Raji (cell line): ENCODE measurements around the gene DGKZ.

Experiments used
- POLR2A ChIP-seq: IDR thresholded peaks from 2 replicates; pipeline ENCODE4 v1.6.1; 2011; ENCODE audit warnings: low read depth, low read length, control low read depth; ENCODE audit not compliant: insufficient read depth

DGKZ gene

DNA sequence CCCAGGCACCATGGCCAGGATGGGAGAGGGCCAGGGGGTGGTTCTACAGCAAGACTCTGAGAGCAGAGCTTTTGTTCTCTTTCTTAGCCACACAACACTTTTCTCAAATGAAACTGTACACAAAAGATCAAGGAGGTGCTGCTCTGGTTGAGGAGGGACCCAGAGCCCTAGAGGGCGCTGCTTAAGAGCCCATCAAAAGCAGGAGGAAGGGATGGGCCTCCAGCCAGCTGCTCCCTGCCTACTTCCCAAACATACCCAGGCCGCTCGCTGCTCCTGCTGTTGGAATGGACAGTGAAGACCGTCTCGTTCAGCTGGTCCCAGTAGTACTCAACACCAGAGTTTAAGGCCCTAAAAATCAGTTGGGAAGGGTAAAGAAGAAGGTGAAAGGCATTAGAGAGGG is 62.8 kb downstream of the DGKZ start:
- no peak for TF ChIP-seq POLR2A

DNA sequence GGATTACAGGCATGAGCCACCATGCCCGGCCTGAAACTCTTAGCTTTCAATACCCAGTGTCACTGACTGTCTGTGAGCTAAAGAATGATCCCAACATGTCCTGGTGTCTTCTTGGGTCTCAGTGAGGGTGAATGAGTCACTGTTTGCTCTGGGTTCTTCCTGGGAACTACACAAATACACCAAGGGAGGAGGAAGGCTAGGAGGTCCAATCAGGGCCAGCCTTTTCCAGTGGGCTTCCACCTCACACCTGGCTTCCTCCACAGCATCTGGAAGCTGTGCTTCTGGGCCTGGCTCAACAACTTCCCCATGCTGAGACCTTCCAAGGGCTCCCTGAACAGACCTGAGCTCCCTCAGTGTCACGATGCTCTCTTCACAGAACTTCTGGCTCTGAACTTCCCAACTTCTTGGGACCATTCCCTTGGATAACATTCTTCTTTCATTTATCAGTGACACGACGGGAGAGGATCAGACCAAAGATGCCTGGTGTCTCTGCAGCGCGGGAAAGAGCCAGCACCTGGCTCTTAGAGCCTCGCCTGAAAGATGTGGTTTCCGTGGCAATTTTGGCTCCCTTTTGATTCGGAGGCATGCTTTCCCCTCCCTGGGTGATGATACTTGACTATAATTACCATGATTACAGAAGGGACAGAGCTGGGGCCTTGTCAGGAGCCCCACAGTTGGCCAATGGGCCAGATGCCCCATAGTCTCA is 66.7 kb downstream of the DGKZ start:
- TF ChIP-seq POLR2A = no peak

DNA sequence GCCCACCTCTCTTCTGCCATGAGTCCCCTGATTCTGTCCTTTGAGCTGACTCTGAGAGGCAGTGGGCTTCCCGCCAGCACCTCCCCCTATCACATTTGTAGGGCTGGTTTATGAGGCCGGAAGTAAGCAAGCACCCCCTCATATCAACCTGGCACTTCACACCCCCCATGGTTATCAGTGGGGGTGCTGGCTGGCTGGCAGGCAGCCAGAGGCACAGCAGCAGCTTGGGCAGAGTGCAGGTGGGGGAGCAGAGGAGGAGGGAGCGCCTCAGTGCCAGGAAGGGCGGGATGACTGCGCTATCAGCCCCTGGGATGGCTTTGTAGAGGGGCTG is 67.2 kb downstream of the DGKZ start:
- TF ChIP-seq POLR2A = no peak

DNA sequence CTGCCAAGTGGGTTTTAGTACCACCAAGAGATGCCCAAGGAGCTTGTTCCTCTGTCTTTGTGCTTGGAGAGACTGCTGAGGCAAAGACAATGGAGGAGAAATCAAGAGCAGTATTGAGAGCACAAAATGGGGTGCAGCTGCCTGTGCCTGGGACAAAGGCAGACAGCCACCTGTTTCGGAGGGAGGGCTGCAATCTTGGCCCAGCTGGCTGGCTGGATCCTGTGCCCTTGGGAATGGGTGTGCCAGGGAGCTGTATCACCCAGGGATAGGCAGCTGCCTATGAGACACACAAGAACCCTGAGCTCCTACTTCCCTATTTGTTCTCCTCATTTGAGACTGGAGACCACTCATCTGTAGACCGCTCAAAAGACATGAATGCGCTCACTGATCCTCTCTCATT is 67.6 kb downstream of the DGKZ start:
- TF ChIP-seq POLR2A = no peak

DNA sequence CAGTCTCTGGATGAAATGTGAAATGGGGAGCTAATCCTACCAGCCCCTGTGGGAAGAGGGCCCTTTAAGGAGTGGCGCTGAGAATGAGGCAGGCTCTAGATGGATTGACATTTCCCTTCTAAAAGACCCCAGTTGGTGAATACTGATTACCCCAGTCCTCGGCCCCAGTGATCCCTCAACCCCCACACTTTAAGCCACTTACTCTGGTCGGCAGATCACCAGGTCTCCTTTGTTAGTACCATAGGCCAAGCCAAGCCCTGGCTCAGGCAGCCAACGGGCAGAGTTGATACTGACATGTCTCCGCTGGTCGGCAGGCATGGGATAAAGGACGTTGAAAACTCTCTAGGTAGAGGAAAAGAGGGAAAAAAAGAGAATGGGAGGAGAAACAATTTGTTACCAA is 70.4 kb downstream of the DGKZ start:
- TF ChIP-seq POLR2A = no peak

DNA sequence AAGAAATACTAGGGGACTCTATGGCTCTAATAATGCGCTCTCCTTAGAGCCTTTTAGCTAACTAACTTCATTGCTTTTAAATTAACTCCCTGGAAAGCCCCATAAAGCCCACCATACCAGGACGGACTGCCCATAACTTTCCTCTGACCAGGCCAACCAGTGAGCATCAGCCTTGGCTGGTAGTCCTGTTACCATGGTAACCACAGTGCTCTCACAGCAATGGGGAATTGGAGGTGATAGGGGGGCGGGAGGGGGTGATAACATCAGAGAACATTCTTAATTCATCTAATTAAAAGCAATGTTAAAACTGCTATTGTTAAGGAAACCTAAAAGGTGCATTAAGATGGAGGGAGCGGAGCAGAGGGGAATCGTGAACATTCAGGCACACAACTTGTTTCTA is 71.5 kb downstream of the DGKZ start:
- TF ChIP-seq POLR2A = no peak

DNA sequence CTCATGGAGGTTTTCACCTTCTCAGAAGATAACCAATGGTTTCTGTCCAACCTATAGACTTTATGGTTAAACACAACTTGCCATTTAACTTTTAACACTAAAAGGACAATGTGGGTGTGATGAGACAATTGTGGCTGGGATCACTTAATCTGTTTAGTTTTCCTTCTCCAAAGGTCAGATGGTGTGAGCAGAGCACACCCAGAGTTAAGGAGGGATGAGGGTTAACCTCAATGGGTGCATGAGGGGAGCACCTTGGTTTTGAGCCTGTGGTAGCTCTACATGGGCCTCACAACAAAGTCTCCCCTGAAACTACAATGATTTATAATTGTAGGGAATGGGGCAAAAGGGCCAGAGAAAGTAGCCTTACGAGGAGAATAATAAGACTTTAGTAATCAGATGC is 73.2 kb downstream of the DGKZ start:
- no peak for TF ChIP-seq POLR2A

DNA sequence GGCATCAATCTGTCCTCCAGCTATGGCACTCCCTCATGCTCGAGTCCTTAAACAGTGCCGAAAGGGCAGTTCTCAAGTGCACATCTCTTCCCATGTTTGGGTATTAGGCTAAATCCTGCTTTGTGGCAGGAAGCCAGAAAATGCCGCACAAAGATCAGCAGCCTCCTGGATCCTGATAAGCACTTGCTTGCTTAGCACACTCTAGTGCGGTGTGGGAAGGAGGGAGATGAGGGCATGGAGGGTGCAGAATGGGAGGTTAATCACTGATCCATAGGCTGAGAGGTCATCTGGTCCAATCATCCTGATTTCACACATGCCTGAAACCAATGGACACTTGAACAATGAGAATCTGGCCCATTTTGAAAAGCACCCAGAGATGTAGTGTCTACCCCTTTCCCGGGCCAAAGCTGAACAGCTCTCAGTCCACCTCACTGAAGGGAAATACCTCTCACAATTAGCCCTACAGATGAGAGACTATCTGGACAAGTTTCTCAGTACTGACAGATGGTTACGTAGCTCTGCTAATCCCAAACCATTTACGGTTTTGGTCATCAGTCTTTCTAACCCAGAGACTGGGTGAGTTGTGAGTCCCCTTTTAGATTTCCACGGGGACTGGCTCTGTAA is 74.1 kb downstream of the DGKZ start:
- TF ChIP-seq POLR2A = no peak

DNA sequence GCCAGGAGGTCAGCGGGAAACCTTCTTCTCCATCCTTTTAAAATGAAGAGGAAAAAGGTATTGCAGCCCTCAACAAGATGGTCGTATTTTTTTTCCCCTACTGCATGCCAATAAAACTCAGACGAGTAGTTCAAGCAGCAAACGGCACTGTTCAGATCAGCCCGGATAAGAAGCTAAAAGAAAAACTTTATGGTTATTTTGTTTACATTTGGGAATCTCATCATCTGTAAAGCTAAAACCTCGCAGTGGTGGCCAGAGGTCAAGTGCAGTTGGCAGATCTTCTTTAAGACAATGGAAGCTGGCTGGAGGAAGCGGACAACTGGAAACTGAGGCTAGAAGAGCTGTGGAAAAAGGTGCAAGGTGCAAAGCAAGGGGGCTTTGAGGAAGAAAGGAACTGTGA is 75.3 kb downstream of the DGKZ start:
- TF ChIP-seq POLR2A = no peak

DNA sequence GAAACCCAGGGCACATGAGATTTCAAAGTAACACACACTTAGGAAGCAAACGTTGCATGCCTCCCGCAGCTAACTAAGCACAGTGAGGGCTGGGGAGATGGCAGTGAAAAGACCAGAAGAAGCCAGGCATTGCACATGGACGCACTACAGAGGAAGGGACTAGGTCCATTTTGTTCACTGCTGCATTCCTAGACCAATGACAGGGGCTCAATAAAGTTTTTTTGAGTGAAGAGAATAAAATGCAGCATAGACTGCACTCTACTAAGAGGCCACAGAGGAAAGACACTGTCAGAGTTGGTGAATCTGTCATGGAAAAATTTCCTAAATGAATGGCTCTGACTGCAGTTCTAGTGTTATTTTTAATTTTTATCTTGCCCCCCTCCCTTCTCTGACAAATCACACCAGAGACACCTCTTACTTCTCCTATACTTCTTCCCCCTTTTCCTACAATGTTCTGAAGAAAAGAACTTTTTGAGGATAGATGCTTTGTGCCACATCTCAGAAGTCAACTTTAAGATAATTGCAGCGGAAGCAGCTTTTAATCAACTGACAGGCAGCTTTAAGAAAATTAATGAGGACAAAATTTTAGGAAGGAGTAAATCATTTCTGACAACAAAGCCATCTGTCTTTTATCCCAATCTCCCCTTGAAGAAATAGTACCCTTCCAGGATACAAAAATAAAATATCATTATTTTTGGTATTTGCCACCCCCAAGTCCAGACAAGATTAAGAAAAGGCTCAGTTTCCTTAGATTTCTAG is 79.1 kb downstream of the DGKZ start:
- no peak for TF ChIP-seq POLR2A

DNA sequence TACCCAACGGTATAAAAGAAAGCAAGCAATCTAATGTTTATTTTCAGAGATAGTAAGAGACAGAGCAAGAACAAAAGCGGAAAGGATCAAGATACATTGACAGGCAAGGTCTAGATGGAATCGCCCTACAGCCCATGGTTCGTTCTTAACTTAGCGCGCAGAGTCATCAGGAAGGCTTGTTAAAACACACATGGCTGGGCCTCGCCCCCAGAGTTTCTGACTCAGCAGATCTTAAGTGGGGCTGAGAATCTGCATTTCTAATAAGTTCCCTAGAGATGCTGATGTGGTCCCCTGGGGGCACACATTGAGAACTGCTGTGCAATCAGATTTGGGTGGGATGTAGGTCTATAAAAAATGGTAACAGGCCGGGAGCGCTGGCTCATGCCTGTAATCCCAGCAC is 80.1 kb downstream of the DGKZ start:
- TF ChIP-seq POLR2A = no peak

DNA sequence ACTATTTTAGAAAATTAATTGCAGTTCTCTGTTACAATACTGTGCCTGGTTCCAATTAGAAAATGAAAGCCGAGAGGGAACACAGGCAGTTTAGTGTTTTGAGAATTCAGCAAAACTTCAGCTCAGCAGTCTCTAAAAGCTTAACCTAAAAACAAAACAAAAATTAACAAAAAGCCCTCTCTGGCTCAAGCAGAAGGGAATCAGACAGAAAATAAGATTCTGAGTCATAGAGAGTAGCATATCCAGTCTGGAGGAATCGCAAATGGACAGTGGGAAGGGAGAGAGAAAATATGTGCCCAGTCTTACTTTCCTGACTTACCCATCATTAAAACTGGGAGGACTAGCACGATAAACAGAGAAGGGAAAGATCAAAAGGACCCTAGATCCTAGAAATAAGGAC is 82.5 kb downstream of the DGKZ start:
- TF ChIP-seq POLR2A = no peak
